ENCODE data around the gene PRSS33.

Gene PRSS33

DNA sequence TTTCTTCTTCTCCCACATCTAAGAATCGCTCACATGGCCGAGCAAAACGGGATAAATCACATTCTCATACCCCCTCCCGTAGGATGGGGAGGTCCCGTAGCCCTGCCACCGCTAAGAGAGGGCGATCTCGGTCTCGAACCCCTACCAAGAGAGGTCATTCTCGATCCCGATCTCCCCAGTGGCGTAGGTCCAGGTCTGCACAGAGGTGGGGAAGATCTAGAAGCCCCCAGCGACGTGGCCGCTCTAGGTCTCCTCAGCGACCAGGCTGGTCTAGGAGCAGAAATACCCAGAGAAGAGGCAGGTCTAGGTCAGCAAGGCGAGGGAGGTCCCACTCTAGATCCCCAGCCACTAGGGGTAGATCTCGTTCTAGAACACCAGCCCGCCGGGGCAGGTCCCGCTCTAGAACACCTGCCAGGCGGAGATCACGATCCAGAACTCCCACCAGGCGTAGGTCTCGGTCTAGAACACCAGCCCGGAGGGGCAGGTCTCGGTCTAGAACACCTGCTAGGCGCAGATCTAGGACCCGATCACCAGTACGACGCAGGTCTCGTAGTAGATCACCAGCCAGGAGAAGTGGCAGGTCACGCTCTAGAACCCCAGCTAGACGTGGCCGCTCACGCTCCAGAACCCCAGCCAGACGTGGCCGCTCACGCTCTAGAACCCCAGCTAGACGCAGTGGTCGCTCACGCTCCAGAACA, 25.3 kb downstream of the PRSS33 start:
- DNase-seq: no peak

DNA sequence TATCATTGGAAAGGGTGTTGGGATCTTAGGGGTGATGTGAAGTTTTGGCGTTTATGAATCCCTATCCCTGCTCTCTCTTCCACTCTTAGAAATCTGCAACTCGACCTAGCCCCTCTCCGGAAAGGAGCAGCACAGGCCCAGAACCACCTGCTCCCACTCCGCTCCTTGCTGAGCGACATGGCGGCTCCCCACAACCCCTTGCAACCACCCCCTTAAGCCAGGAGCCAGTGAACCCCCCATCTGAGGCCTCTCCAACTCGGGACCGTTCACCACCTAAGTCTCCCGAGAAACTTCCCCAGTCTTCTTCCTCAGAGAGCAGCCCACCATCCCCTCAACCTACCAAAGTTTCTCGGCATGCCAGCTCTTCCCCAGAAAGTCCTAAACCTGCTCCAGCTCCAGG, 25.9 kb downstream of the PRSS33 start:
- DNase-seq: no peak

DNA sequence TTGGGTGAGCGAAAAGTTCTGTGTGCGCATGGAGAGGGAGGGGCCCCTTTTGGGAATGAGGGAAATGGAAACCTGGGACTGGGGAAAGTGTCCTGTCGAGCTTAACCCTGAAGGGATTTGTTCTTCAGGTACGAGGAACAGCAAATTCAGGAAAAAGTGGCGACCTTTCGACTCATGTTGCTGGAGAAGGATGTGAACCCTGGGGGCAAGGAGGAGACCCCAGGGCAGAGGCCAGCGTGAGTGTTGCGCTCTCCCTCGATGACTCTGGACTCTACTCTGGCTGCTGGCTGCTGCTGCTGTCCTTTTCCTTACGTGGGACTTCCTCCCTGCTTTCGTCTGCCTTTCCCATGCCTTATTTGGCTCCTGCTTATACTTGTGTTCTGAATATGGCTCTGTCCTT, 30.0 kb downstream of the PRSS33 start:
- DNase-seq: no peak

DNA sequence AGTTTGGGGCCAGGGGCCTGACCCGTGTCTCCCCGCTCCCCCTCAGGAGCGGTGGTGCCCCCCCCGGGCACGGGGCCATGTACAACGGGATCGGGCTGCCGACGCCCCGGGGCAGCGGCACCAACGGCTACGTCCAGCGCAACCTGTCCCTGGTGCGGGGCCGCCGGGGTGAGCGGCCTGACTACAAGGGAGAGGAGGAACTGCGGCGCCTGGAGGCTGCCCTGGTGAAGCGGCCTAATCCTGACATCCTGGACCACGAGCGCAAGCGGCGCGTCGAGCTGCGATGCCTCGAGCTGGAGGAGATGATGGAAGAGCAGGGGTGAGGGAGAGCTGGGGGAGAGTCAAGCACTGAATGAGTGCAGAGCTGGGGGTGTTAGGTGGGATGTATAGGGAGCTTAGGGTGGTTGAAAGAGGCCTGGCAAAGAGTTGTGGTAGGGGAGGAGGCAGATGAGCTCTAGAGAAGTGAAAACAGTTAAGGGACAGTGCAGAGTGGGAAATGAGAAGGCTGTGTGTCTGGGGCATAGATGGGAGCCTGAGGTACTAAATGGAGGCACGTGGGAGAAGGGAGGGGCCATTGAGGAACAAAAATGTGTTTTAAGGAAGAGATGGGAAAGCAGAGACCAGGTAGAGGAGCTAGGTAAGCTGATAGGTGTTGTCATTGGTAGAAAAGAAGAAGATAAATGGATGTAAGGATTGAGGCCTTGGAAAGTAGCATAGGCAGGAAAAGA, 30.9 kb downstream of the PRSS33 start:
- no peak for DNase-seq

DNA sequence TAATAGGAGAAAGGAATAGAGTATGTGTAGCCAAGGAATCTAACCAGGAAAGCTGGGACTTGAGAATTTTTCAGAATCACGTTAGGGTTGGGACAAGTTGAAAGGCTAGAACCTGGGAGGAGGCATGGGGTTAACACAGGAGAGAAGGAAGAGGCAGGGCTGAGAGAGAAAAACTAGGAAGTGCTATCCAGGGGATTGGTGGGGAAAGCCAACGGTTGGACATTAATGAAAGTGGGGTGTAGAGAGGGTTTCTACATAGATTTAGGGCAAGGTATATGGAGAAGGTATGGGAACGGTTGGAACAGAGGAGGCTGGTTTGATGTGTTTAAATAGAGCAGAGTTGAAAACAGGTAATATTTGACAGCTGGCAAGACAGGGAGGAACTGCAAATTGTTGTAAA, 32.2 kb downstream of the PRSS33 start:
- no peak for DNase-seq

DNA sequence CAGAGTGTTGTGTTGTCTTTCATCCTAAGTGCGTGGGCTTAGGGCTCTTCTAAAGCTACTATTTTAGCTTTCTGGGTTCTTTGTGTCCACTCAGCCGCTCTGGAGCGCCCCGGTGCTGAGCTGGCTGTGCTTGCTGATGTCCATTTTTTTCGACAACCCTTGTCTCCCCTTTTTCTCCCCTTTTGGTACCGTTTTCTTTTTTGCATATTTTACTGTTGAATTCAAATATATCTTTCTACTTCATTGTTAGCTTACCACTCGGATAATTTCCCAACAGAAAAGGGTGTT, 33.7 kb downstream of the PRSS33 start:
- DNase-seq: no peak

DNA sequence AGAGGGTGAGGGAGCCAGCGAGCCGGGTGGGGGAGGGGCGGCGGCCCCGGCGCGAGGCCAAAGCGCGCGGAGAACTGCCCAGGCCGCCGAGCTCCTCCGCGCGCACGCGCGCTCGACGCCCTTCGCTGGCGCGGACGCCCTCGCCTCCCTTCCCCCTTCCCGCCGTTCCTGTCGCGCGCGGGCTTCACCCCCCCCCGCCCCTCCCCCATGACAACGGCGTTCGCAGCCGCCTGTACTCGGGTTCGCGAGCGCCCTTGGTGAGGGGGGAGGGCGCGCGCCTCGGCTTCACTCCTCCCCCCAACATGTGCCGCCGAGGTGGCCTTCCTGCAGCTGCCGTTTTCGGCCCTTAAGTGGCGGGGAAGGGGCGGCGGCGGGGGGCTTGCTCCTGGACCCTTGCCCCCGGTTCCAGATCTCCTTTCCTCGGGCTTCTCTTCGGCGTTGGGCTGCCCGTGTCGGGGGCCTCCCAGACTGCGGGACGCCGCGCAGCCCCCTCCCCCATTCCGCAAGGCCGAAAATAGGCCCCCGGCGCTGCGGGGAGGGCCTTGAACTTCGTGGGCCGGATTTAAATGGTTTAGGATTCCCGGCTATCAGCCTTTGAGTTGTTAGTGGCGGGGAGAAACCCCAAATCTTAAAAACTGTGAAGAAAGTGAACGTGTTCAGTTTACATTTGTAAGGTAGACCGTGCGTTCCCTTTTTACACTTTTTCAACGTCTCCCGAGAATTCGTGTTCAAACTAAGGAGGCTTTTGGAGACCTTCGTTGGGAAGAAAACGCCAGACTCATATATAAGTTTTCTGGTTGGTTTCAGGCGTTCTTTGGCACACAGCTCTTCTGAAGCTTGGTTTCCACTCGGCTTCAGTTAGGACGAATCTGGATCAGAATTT, 34.3 kb downstream of the PRSS33 start:
- DNase-seq: no peak

DNA sequence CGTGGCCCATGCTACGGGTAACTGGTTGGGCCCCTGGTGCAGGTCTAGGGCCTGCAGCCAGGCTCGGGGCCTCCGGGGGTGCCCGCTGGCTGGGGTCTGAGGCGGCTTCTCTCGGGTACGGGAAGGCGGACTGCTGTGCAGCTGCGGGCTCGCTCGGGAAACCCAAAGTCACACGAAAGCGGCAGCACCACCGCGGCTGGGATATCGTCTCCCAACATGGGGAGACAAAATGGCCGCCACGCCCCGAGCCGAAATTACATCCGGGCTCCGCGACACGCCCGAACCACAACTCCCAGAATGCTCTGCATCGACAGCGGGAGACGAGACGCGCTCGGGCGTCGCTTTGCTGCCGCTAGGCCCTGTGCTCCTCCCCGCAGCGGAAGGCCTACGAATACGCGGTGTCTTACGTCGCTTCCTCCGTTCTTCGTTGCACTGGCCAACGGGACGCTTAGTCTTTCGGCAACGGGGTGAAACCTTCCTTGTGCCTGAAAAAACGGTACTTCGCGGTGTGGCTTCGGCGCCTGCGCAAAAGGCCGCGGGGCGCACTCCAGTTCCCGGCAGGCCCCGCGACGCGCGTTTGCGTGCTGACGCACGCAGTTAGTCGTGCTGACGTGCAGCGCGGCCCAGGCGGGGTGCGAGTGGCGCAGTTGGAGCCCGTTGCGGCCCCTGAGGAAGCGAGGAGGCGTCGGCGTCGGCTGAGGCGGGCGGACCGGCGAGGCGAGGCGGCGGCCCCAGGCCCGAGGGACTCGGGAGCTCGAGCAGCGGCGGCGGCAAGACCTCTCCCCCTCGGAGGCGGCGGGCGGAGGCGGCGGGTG, 35.1 kb downstream of the PRSS33 start, which contains the start of gene SRRM2:
TSS of gene SRRM2 (plus strand) at position 604 of the 815 bp plus-strand sequence. CDS start 3,727 bp downstream, outside the sequence.
- DNase-seq: peak; percentile 87

DNA sequence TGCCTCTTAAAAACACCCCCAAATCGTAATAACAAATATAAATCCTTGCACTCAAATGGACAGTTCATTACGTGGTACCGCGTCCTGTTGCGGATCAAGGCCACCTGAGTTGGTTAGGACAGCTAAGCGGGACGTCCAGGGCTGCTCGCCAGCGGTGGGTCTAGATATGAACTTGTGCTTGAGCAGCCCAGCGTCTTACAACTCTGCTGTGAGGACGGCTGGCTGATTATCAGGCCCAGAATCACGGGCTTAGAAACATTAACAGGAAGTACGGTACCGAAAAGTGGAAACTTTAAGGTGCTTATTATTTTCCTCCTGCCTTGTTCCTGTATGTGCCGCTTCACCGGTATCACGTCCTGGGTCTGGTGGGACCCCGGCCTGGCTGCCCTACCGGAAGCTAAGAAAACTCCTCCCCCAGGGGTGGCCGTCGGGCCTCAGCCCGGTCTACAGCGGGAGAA, 35.8 kb downstream of the PRSS33 start:
- no peak for DNase-seq

DNA sequence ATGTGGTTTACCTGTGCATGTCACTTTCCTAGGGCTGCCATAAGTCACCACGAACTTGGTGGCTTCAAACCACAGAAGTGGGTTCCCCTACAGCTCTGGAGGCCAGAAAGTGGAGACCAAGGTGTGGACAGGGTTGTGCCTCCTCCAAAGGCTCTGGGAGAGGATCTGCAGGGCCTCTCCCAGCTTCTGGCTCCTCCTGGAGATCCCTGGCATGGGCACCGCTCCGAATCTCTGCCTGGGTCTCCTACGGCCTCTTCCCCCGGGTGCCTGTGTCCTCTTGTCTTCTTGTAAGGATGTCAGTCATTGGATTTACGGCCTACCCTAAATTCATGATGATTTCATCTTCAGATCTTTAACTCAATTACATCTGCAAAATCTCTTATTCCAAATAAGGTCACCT, 37.4 kb downstream of the PRSS33 start:
- no peak for DNase-seq

DNA sequence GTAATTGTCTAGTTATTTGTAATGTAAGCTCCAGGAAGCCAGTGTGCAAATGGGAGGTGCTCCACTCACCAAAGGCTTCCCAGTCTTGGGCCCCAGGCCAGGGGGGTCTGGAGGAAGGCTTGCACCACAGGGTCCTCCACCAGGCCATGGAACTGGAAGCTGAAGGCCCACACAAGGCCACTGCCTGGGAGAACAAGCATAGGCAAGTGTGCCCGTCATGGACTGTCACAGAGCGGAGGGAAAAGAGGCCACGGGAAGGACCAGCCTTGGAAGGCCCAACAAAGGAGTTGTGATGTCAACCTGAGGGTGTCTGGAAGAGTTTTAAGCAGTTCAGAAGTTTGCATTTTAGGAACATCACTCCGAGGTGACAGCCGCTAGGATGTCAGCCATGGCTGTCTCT, 37.9 kb downstream of the PRSS33 start:
- DNase-seq: no peak

DNA sequence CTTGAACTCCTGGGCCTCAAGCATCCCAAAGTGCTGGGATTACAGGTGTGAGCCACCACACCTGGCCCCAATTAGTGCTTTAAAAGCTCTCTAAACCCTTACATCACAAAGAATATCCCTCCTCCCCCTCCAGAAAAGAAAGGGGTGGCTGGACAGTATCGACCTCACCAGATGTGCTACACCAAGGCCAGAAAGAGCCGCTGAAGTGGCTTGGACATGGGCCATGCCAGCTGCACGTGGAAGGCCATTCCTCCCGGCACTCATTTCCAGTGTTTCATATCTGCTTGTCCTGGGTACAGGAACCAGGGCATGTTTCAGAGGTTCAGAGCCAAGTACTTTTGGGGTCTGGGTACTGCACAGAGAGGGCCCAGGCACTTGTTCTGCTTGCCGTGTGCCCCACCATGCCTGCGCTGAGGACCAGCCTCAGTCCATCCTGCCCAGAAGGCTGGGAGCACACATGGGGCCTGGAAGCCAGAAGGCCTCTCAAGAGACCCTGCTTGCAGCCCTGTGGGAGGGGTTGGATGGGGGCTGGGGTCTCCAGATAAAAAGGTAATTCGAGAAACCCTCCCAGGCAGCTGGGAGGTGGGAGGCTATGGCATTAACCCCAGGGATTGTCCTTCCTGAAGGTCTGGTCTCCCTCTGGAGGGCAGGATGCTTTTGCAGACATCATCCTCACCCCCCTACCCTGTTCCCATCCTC, 38.5 kb downstream of the PRSS33 start:
- DNase-seq: no peak

DNA sequence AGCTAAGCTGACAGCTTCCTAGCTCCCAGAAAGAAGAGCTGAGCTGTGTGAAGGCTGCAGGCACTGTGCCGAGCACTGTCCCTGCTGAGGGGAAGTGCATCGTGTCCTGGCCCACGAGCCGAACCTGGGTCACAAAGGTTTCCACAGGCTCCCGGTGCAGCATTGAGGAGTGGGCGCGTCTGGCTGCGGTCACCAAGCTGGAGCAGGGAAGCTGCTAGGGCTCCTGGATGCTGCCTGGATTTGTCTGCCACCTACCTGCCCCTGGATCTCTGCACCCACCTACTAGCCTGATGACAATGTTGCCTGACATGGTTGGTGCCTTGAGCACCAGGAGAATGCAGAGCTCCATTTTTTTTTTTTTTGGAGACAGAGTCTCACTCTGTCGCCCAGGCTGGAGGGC, 41.4 kb downstream of the PRSS33 start:
- DNase-seq: no peak

DNA sequence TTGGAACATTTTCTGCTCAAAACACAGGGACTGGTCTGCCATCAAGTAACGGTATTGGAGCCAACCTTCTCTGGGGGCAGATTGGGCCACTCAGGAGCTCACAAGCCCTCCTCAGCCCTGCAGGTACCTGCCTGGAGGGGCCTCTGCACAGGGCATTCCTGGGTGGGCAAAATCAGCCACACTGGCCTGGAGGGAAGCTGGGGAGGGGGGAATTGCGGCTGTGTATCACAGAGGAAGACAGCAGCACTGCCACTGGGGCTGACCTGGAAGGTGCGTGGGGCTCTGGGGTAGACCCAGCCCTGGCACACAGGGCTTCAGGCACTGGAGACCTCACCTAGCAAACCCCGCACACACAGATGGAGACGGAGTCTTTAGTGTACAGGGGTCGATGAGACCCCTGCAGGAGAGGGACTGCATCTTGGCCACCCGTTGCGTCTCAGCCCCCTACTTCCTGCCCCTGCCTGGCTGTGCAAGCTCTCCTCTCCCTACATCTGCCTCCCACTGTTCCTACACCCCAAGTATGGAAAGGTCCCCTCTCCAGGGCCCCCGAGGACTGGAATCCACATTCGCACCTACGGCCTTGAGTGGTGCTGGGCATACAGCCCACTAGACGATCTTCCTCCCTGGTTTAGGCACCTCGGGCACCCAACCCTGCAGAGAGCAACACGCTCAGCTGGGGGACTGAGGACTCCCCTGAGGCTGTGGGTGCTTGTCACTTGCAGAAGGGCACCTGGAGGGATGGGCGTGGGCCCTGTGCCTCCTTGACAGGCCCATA, 42.1 kb downstream of the PRSS33 start:
- no peak for DNase-seq

DNA sequence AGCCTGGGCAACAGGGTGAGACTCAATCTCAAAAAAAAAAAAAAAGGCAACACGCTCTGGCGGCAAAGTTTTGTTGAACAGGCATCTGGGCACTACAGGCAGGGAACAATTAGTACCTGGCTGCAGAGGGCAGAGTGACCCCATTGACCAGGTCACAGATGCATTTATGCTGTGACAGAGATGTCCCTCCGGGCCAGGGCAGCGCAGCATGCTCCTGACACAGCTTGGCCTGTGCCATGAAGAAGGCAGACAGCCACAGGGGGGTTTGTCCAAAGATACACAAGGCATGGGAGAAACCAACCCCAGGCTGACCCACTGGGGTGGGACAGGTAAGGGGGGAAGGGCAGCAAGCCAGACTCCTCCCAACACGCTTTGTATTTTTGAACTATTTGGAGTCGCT, 42.6 kb downstream of the PRSS33 start:
- no peak for DNase-seq

DNA sequence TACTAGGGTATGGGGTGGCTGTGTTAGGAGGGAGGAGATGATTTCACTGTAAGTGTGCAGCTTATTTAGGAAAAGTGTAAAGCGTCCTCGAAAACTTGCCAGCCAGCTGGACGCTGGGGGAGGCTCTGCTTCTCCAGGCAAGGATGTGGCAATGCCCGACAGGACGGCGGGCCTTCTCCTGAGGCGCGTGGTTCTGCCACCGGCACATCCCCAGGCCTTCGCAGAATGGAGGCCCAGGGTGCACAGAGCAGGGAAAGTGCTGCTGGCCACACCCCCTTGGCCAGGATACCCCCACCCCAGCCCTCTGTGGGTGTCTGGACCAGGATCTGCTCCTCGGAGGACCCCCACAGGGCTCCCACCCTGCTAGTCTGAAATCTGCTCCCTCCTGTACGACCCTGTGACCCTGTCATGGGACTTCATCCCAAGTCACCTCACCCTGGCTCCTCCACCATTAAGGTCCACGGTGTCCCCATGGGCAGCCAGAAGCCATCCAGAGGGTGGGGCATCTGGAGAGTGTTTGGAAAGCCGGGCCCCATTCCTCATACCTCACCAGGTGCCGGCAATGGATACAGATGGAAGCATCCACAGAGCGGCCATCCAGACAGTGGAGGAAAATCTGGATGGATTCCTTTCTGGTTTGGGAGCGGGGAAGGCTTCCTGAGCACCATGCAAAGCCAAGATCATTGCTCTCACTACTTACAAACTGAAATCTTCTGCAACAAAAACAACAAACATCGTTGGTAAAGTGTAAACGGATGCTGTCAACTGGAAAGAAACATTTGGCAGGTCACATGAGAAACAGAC, 44.2 kb downstream of the PRSS33 start:
- no peak for DNase-seq

DNA sequence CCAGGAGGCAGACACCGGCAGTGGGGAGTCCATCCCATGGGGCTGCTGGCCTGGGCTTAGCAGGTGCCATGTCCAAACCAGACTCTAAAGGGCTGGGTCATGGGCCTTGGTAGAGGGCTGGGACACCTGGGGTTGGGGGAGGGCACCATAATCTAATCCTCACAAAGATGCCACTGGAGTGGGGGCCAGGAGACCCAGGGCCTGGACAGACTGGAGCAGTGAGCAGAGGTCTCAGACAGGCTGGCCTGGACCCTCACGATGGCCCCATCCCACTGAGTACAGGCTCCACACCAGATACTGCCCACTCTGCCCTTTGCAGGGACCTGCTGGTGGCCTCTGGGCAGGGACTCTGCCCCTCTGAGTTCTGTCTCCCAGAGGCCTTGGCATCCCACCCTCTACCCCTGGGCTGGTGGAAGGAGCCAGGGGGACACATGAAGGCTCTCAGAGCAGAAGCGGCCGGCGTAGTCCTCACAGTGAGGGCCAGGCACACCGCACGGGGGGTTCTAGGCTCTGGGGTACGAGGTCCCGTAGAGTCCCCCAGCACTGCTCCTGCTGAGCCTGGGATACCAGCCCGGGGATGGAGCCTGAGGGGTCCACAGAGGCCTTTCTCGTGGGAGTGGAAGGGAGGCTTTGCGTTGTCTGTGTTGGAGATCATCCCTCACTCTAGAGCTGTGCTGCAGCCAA, 44.9 kb downstream of the PRSS33 start:
- DNase-seq: no peak

DNA sequence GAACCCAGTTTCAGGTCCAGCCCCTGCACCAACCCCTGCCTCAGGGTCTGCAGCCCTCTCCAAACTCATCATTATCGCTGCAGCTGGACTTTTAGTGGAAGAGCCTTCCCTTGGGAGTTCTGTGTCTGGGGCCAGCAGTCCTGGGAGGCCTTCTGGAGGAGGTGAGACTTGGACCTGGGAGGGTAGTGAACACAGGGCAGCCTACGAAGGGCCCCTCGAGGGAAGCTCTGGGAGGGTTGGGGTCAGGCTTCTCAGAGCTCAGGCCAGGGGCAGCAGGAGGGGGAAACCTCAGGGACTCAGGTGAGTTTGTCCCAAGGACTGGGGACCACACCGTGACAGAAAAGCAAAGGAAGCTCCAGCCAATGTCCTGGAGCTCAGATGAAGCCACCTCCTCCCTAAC, 46.2 kb downstream of the PRSS33 start:
- no peak for DNase-seq

DNA sequence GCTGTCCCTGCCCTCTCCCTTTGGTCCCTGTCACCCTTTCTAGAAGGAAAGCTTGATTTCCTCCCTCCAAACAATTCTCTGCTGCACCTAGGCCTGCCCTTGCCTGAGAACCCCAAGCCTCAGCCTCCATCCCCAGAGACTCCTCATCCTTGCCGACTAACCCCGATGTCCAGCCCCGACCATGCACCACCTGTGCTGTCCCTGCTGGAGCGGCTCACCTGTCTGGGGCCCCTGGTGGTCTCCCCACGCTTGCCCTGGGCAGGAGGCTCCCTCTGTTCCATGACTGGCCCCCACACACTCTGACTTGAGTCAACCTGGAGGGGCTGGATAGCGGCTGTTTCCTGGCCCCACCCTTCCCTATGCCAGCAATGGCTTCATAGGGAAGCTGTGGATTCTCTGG, 46.9 kb downstream of the PRSS33 start:
- DNase-seq: no peak
